Stimulated activated CD4-positive, alpha-beta T cell treated with anti-CD3 and anti-CD28 coated beads, Interleukin-15, amount 100 ng/mL, for 1 hour (primary cell): ENCODE measurements around the gene CDK12.
"Not testable (repeated sequence)": the region's sequence is repeated elsewhere in the genome, so short reads cannot be mapped to it uniquely, and the experiment has no call there.

Experiments
- DNase-seq, 2 donors: peaks; one replicate each; pipeline ENCODE4 v3.0.0-alpha.2; 2020; ENCODE audit warnings: low read depth in 1 of 2, low spot score in 1 of 2

CDK12 gene

DNA sequence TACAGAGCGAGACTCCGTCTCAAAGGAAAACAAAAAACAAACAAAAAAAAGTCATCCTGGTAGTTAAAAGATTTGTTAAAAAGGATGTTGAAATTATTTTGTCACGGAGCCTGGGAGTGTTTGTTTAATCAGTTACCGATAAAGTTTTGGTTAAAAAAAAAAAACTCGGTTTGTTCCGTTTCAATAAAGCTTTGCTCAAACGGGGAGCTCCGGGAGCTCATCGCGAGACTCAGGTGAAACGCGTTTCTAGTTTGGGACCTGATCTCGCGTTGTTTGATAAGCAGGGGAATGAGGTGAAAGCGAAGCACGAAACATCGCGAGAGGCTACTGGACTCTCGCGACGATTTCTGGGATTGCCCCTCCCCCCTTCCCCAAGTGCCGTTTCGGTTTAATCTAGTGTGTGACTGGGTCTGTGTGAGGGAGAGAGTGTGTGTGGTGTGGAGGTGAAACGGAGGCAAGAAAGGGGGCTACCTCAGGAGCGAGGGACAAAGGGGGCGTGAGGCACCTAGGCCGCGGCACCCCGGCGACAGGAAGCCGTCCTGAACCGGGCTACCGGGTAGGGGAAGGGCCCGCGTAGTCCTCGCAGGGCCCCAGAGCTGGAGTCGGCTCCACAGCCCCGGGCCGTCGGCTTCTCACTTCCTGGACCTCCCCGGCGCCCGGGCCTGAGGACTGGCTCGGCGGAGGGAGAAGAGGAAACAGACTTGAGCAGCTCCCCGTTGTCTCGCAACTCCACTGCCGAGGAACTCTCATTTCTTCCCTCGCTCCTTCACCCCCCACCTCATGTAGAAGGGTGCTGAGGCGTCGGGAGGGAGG lies at the start of gene CDK12:
Gene CDK12 (plus strand): TSS at position 374 of the 813 bp plus-strand sequence. CDS start 586 bp downstream, outside the sequence.
- peak; percentile 85 to 88 for DNase-seq

DNA sequence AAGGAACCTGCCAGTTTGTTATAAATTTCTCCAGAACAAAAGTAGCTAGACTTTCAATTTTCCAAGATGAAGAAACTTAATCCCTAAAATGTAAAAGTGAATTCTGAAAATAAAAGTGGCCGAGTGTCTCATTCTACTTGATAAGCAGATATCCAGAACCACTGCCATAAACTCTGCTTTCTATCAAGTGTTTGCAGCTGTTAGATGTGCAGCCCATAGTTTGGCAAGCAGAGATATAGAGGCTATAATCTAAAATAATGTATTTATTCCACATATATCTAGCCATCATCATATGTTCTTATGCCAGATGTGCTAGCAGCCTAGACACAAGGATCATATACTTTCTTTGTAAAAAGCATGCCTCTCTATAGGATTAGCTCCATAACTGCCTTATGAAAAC lies 45.1 kb upstream of the CDK12 start:
- DNase-seq = no peak

DNA sequence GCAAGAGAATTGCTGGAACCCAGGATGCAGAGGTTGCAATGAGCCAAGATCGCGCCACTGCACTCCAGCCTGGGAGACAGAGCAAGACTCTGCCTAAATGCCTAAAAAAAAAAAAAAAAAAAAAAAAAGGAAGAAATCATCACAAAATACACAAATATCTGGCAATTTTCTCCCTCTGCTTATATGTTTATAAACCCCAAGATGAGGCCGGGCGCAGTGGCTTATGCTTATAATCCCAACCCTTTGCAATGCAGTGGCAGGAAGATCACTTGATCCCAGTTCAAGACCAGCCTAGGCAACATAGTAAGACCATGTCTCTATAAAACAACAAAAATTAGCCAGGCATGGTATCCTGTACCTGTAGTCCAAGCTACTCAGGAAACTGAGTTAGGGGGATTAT lies 31.7 kb upstream of the CDK12 start:
- no peak for DNase-seq

DNA sequence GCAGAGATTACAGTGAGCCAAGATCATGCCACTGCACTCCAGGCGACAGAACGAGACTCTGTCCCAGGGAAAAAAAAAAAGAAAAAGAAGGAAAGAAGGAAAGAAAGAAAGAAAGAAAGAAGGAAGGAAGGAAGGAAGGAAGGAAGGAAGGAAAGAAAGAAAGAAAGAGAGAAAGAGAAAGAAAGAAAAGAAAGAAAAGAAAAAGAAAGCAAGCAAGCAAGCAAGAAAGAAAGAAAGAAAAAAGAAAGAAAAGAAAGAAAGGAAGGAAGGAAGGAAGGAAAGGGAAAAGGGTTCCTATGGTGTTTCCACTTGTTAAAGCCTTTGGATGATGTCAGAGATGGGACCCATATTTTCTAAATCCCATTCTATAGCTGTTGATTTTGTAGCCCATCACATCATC lies 21.4 kb upstream of the CDK12 start:
- not testable (repeated sequence) for DNase-seq

DNA sequence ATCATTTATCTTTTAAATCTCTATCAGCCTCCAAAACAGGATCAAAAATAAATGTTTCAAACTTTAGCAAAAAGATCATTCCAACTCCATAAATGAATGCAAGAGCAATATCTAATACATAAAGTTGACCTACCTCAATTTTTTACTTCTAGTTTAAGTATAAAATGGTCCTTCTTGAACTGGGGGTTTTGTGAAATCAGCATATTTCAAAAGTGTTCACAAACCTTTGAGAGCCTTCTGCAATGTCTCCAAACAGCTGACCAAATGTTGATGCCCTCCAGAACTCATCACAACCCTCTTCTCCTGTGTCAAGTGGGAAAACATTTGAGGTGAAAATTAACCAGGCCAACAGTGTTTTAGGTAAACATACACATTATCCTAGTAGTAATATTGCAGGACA lies 18.0 kb upstream of the CDK12 start:
- DNase-seq = no peak

DNA sequence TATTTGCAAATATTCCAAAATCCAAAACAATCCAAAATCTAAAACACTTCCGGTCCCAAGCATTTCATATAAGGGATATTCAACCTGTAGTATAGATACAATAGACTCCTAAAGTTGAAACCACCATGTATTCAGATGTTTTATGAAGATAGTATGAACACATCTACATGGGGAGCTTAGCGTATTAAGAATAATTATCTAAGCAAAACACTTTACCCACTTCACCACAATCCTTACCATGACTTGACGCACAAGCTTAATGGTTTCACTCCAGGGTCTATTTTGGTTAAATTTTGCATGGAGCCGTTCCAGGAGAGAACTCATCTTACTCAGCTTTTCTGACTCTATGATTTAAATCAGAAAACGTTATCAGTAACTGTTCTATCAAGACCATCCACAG lies 13.7 kb upstream of the CDK12 start:
- DNase-seq = no peak

DNA sequence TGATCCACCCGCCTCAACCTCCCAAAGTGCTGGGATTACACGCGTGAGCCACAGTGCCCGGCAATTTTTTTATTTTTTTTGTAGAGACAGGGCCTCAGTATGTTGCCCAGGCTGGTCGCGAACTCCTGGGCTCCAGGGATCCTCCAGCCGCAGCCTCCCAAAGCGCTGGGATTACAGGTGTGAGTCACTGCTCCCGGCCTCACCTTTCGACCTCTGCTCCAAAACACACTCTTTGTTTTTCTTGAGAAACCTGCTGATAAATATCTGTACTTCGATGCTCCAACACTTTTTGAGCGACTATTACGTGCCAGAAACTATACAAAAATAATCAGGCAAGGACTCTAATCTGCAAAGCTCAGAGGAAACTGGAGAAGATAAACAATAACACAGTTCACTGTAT lies 11.2 kb upstream of the CDK12 start:
- DNase-seq = no peak

GRCh38 chr17:39450847-39451581 lies 10.3 kb upstream of the CDK12 start, which contains the start of gene MED1:
Gene MED1 (minus strand): TSS chr17:39451263. CDS start chr17:39451062, 201 bp downstream.
- DNase-seq = peak; percentile 76 to 78

- no peak for DNase-seq
Observed at GRCh38 chr17:39455919-39456318, 5.4 kb upstream of the CDK12 start.

DNA sequence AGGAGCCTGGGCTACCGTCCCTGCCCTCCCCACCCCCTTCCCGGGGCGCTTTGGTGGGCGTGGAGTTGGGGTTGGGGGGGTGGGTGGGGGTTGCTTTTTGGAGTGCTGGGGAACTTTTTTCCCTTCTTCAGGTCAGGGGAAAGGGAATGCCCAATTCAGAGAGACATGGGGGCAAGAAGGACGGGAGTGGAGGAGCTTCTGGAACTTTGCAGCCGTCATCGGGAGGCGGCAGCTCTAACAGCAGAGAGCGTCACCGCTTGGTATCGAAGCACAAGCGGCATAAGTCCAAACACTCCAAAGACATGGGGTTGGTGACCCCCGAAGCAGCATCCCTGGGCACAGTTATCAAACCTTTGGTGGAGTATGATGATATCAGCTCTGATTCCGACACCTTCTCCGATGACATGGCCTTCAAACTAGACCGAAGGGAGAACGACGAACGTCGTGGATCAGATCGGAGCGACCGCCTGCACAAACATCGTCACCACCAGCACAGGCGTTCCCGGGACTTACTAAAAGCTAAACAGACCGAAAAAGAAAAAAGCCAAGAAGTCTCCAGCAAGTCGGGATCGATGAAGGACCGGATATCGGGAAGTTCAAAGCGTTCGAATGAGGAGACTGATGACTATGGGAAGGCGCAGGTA lies 762 bp downstream of the CDK12 start:
- peak in 1 of 2 donors; percentile 53 for DNase-seq

GRCh38 chr17:39462631-39463375 lies 1.5 kb downstream of the CDK12 start:
- no peak for DNase-seq

- not testable (repeated sequence) for DNase-seq
Observed at GRCh38 chr17:39464639-39465181, 3.4 kb downstream of the CDK12 start.

DNA sequence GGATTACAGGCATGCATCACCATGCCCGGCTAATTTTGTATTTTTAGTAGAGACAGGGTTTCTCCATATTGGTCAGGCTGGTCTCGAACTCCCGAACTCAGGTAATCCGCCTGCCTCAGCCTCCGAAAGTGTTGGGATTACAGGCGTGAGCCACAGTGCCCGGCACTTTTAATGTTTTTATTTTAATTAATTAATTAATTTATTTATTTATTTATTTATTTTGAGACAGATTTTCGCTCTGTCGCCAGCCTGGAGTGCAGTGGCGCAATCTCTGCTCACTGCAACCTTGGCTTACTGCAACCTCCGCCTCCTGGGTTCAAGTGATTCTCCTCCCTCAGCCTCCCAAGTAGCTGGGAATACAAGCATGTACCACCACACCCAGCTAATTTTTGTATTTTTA lies 7.3 kb downstream of the CDK12 start:
- not testable (repeated sequence) for DNase-seq

DNA sequence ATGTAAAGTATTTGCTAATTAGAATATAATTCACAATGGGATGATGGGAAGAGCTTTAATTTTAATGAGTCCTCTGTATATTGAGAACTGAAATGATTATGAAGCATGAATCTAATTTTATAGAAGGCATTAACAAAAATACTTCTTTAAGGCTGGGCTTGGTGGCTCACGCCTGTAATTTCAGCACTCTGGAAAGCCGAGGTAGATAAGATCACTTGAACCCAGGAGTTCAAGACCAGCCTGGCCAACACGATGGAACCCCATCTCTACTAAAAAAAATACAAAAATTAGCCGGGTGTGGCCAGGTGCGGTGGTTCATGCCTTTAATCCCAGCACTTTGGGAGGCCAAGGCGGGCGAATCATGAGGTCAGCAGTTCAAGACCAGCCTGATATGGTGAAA lies 12.0 kb downstream of the CDK12 start:
- no peak for DNase-seq

DNA sequence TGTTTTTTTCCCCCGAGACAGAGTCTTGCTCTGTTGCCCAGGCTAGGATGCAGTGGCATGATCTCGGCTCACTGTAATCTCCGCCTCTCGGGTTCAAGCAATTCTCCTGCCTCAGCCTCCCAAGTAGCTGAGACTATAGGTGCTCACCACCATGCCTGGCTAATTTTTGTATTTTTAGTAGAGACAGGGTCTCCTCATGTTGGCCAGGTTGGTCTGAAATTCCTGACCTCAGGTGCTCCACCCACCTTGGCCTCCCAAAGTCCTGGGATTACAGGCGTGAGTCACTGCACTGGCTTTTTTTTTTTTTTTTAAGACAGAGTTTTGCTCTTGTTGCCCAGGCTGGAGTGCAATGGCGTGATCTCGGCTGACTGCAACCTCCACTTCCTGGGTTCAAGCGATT lies 18.3 kb downstream of the CDK12 start:
- not testable (repeated sequence) for DNase-seq

GRCh38 chr17:39483506-39483905 lies 22.2 kb downstream of the CDK12 start:
- no peak for DNase-seq

DNA sequence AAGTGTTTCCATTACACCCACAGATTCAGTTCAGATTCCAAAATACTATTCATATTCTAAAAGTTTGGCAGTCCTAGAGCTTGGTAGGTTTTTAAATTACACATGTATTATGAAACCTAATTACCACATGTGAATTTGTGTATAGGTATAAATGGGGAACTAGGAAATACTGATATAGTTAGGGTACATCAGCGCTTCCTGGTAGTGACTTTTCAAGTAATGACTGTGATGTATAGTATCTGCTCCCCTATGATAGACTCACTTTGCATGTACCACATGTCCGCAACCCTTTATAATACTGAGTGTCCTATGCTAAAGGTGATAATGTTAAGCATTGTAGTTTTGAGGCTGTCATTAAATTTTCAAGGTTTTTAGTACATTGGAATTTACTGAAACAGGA lies 22.9 kb downstream of the CDK12 start:
- no peak for DNase-seq

DNA sequence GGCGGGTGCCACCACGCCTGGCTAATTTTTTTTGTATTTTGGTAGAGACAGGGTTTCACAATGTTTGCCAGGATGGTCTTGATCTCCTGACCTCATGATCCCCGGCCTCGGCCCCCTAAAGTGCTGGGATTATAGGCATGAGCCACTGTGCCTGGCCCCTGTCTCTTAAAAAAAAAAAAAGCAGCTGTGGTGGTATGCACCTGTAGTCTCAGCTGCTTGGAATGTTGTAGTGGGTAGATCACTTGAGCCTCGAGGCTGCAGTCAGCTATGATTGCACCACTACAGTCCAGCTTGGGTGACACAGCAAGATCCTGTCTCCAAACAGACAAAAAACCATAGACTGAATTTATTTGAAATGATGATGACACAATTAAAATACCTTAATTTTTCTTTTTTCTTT lies 24.3 kb downstream of the CDK12 start:
- no peak for DNase-seq

- DNase-seq = no peak
Observed at GRCh38 chr17:39486242-39486641, 25.0 kb downstream of the CDK12 start.

GRCh38 chr17:39487490-39487889 lies 26.2 kb downstream of the CDK12 start:
- not testable (repeated sequence) for DNase-seq

DNA sequence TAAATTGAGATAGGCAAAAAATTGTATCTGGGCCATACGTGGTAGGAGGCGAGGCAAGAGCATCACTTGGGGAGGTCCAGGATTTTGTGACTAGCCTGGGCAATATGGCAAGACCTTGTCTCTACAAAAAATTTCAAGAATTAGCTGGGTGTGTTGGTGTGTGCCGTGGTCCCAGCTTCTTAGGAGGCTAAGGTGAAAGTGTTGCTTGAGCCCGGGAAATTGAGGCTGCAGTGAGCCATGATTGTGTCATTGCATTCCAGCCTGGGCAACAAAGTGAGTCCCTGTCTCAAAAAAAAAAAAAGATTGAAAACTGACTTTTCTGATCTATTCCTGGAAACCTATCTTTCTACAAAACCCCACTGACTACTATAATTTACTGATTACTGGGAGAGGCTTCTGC lies 26.7 kb downstream of the CDK12 start:
- DNase-seq = no peak
